Measurements from ENCODE around the gene PLA2G4C.
"Not testable (repeated sequence)": the region's sequence is repeated elsewhere in the genome, so short reads cannot be mapped to it uniquely, and the experiment has no call there.

Gene PLA2G4C

GRCh38 chr19:48108997-48109782 lies 1.4 kb downstream of the PLA2G4C start:
- no peak for DNase-seq (ENCODE audit: low spot score)

- DNase-seq (ENCODE audit: low spot score) = no peak
Measured at GRCh38 chr19:48103922-48104321, 6.7 kb downstream of the PLA2G4C start.

- peak; percentile 62 for DNase-seq (ENCODE audit: low spot score)
Measured at GRCh38 chr19:48102870-48103751, 7.5 kb downstream of the PLA2G4C start.

- DNase-seq (ENCODE audit: low spot score) = no peak
Measured at GRCh38 chr19:48095612-48096175, 14.9 kb downstream of the PLA2G4C start.

GRCh38 chr19:48094855-48095203 lies 15.8 kb downstream of the PLA2G4C start:
- no peak for DNase-seq (ENCODE audit: low spot score)

- no peak for DNase-seq (ENCODE audit: low spot score)
Measured at GRCh38 chr19:48094129-48094854, 16.3 kb downstream of the PLA2G4C start.

GRCh38 chr19:48091111-48091718 lies 19.4 kb downstream of the PLA2G4C start:
- DNase-seq (ENCODE audit: low spot score) = not testable (repeated sequence)

- no peak for DNase-seq (ENCODE audit: low spot score)
Measured at GRCh38 chr19:48090281-48090802, 20.3 kb downstream of the PLA2G4C start.

GRCh38 chr19:48088991-48089390 lies 21.6 kb downstream of the PLA2G4C start:
- DNase-seq (ENCODE audit: low spot score) = not testable (repeated sequence)

- DNase-seq (ENCODE audit: low spot score) = no peak
Measured at GRCh38 chr19:48085904-48086864, 24.4 kb downstream of the PLA2G4C start.

- no peak for DNase-seq (ENCODE audit: low spot score)
Measured at GRCh38 chr19:48085076-48085475, 25.5 kb downstream of the PLA2G4C start.

- no peak for DNase-seq (ENCODE audit: low spot score)
Measured at GRCh38 chr19:48081106-48081505, 29.5 kb downstream of the PLA2G4C start.

GRCh38 chr19:48070177-48070769 lies 40.3 kb downstream of the PLA2G4C start:
- not testable (repeated sequence) for DNase-seq (ENCODE audit: low spot score)

- DNase-seq (ENCODE audit: low spot score) = no peak
Measured at GRCh38 chr19:48069435-48069834, 41.2 kb downstream of the PLA2G4C start.

GRCh38 chr19:48064509-48064908 lies 46.1 kb downstream of the PLA2G4C start:
- DNase-seq (ENCODE audit: low spot score) = no peak

- no peak for DNase-seq (ENCODE audit: low spot score)
Measured at GRCh38 chr19:48061401-48062344, 48.9 kb downstream of the PLA2G4C start.

- DNase-seq (ENCODE audit: low spot score) = no peak
Measured at GRCh38 chr19:48060381-48060780, 50.2 kb downstream of the PLA2G4C start.

- DNase-seq (ENCODE audit: low spot score) = no peak
Measured at GRCh38 chr19:48059331-48059730, 51.3 kb downstream of the PLA2G4C start.

- no peak for DNase-seq (ENCODE audit: low spot score)
Measured at GRCh38 chr19:48053856-48054255, 56.8 kb downstream of the PLA2G4C start.

Measured in hematopoietic multipotent progenitor cell treated with erythropoietin and hydrocortisone succinate and interleukin-3 and kit ligand, for 17 days (in vitro differentiated cells).